Measurements from ENCODE around the gene PDX1.
A peak's percentile ranks its signal among the peaks of the same experiment; 100 is the strongest.

The PDX1 gene

GRCh38 chr13:27922883-27923612, 3.2 kb downstream of the PDX1 start:
- no peak for DNase-seq (ENCODE audit: low read depth in 2 of 2)

- DNase-seq (ENCODE audit: low read depth in 2 of 2): no peak
These were observed 4.2 kb downstream of the PDX1 start for GRCh38 chr13:27923794-27924528.

- no peak for DNase-seq (ENCODE audit: low read depth in 2 of 2)
These were observed 4.8 kb downstream of the PDX1 start for GRCh38 chr13:27924529-27925141.

GRCh38 chr13:27925220-27925991, 5.6 kb downstream of the PDX1 start:
- DNase-seq (ENCODE audit: low read depth in 2 of 2): no peak

- no peak for DNase-seq (ENCODE audit: low read depth in 2 of 2)
These were observed 7.0 kb downstream of the PDX1 start for GRCh38 chr13:27926644-27927434.

GRCh38 chr13:27927444-27928352, 7.9 kb downstream of the PDX1 start:
- no peak for DNase-seq (ENCODE audit: low read depth in 2 of 2)

- no peak for DNase-seq (ENCODE audit: low read depth in 2 of 2)
These were observed 8.6 kb downstream of the PDX1 start for GRCh38 chr13:27928353-27928804.

- DNase-seq (ENCODE audit: low read depth in 2 of 2): no peak
These were observed 9.3 kb downstream of the PDX1 start for GRCh38 chr13:27928805-27929753.

GRCh38 chr13:27929868-27930267, 10.1 kb downstream of the PDX1 start:
- DNase-seq (ENCODE audit: low read depth in 2 of 2): no peak

GRCh38 chr13:27933118-27933517, 13.3 kb downstream of the PDX1 start:
- no peak for DNase-seq (ENCODE audit: low read depth in 2 of 2)

GRCh38 chr13:27933580-27934328, 14.0 kb downstream of the PDX1 start:
- DNase-seq (ENCODE audit: low read depth in 2 of 2): no peak

- DNase-seq (ENCODE audit: low read depth in 2 of 2): no peak
These were observed 23.2 kb downstream of the PDX1 start for GRCh38 chr13:27942972-27943371.

- DNase-seq (ENCODE audit: low read depth in 2 of 2): no peak
These were observed 33.3 kb downstream of the PDX1 start for GRCh38 chr13:27952876-27953675.

GRCh38 chr13:27953676-27954405, 34.0 kb downstream of the PDX1 start:
- peak; percentile 73 to 75 for DNase-seq (ENCODE audit: low read depth in 2 of 2)

GRCh38 chr13:27954406-27954851, 34.6 kb downstream of the PDX1 start:
- DNase-seq (ENCODE audit: low read depth in 2 of 2): no peak

GRCh38 chr13:27955014-27955591, 35.3 kb downstream of the PDX1 start:
- DNase-seq (ENCODE audit: low read depth in 2 of 2): no peak

All from stimulated activated CD4-positive, alpha-beta T cell treated with anti-CD3 and anti-CD28 coated beads, Interleukin-4, amount 100 ng/mL, for 48 hours (primary cell).